SK-N-SH (cell line): ENCODE data around the gene LPIN1. TPM values are rescaled to one million over a fixed set of nuclear protein-coding genes. Genes with fewer than 3 reads are reported as not detected.

Experiments used
- CTCF ChIA-PET: fragments of 300-600, 350-600 bp; formaldehyde crosslinking; extraction: SDS; loops from one replicate; lab custom pipeline; 2021; lab: Yijun Ruan, JAX
- POLR2A ChIA-PET: fragments of 350-600 bp; sonication (Branson Sonifier 250); formaldehyde crosslinking; extraction: SDS; loops from one replicate; lab custom pipeline; 2020; ENCODE audit warnings: antibody characterized with exemption, inconsistent platforms; lab: Yijun Ruan, JAX
- DNase-seq: peaks from one replicate; pipeline ENCODE4 v3.0.0; 2012
- H2AFZ ChIP-seq: fragments of 200-600 bp; sonication (generic); 2 replicates; pipeline ENCODE4 v1.8.1; 2016; ENCODE audit warnings: antibody characterized with exemption, mild to moderate bottlenecking, low read depth
- H3F3A ChIP-seq: fragments of 200-600 bp; sonication (generic); replicated peaks from 2 replicates; pipeline ENCODE3; 2016; ENCODE audit warnings: antibody characterized with exemption, mild to moderate bottlenecking; ENCODE audit not compliant: insufficient read depth
- H3K27ac ChIP-seq, 2 experiments: fragments of 200-500 bp in 1 of 2; fragments of 200-600 bp in 1 of 2; sonication (Bioruptor generic) in 1 of 2; sonication (generic), shearing (Covaris generic) in 1 of 2; 2 replicates each; pipeline versions ENCODE4 v1.5.1 to v1.6.1; 2014 to 2016; ENCODE audit warnings: low read depth in 2 of 2, inconsistent platforms in 1 of 2, low read length in 1 of 2, mild to moderate bottlenecking in 1 of 2, mixed read lengths in 1 of 2
- H3K27me3 ChIP-seq: fragments of 200-600 bp; sonication (generic), shearing (Covaris generic); 2 replicates; pipeline ENCODE4 v1.6.1; 2016; ENCODE audit warnings: mixed run types; ENCODE audit not compliant: insufficient read depth
- H3K36me3 ChIP-seq, 2 experiments: fragments of 200-500 bp in 1 of 2; fragments of 200-600 bp in 1 of 2; sonication (Bioruptor generic) in 1 of 2; sonication (generic) in 1 of 2; replicated peaks in 1 of 2; 2 replicates each; pipeline versions ENCODE3 to v1.5.1; 2014 to 2016; ENCODE audit warnings: low read length in 1 of 2, mild to moderate bottlenecking in 1 of 2; ENCODE audit not compliant: insufficient read depth in 2 of 2, control insufficient read depth in 1 of 2
- H3K4me1 ChIP-seq, 2 experiments: fragments of 200-500 bp in 1 of 2; fragments of 200-600 bp in 1 of 2; sonication (Bioruptor generic) in 1 of 2; sonication (generic), shearing (Covaris generic) in 1 of 2; 2 replicates each; pipeline versions ENCODE4 v1.5.1 to v1.6.1; 2014 to 2016; ENCODE audit warnings: low read depth in 1 of 2, low read length in 1 of 2, mixed run types in 1 of 2; ENCODE audit not compliant: insufficient read depth in 2 of 2, control insufficient read depth in 1 of 2
- H3K4me2 ChIP-seq: fragments of 200-600 bp; sonication (generic), shearing (Covaris generic); 2 replicates; pipeline ENCODE4 v1.6.1; 2017; ENCODE audit warnings: mixed run types
- H3K4me3 ChIP-seq, 2 experiments: fragments of 200-500 bp in 1 of 2; fragments of 200-600 bp in 1 of 2; sonication (Bioruptor generic) in 1 of 2; sonication (generic), shearing (Covaris generic) in 1 of 2; 2 replicates each; pipeline versions ENCODE4 v1.5.1 to v1.8.1; 2014 to 2016; ENCODE audit warnings: low read depth in 2 of 2, inconsistent platforms in 1 of 2, low read length in 1 of 2, mild to moderate bottlenecking in 1 of 2, mixed read lengths in 1 of 2, moderate library complexity in 1 of 2
- H3K79me2 ChIP-seq: fragments of 200-600 bp; sonication (generic); 2 replicates; pipeline ENCODE4 v1.8.1; 2017; ENCODE audit warnings: mild to moderate bottlenecking; ENCODE audit not compliant: insufficient read depth
- H3K9ac ChIP-seq: fragments of 200-600 bp; sonication (generic); 2 replicates; pipeline ENCODE4 v1.6.1; 2017; ENCODE audit warnings: mixed run types
- H3K9me2 ChIP-seq: fragments of 200-600 bp; sonication (generic); 2 replicates; pipeline ENCODE4 v1.6.1; 2017; ENCODE audit warnings: mixed run types
- H3K9me3 ChIP-seq: fragments of 200-600 bp; sonication (generic); 2 replicates; pipeline ENCODE4 v1.6.1; 2017; ENCODE audit warnings: mixed run types, mild to moderate bottlenecking, moderate library complexity
- H4K20me1 ChIP-seq: fragments of 200-600 bp; sonication (generic); 2 replicates; pipeline ENCODE4 v1.6.1; 2017; ENCODE audit warnings: mild to moderate bottlenecking, mixed run types; ENCODE audit not compliant: insufficient read depth
- CHD2 ChIP-seq: fragments of 150-350 bp; IDR thresholded peaks from 2 replicates; pipeline ENCODE4 v1.6.1; 2018; ENCODE audit warnings: low read length; ENCODE audit not compliant: partially characterized antibody
- FOXJ3 ChIP-seq: sonication (generic); formaldehyde crosslinking; IDR thresholded peaks from 2 replicates; pipeline ENCODE4 v1.5.1; 2020; ENCODE audit warnings: mild to moderate bottlenecking, missing genetic modification reagents
- GATA2 ChIP-seq: sonication (generic); formaldehyde crosslinking; IDR thresholded peaks from 2 replicates; pipeline ENCODE4 v1.5.0; 2020; ENCODE audit warnings: mild to moderate bottlenecking, missing genetic modification reagents
- MEF2A ChIP-seq: IDR thresholded peaks from 2 replicates; pipeline ENCODE4 v1.4.0; 2012; ENCODE audit warnings: low read depth, borderline replicate concordance
- MXI1 ChIP-seq: IDR thresholded peaks from 2 replicates; pipeline ENCODE4 v1.6.1; 2012; ENCODE audit warnings: mild to moderate bottlenecking, low read depth, low read length, improper control_type of control experiment
- NRF1 ChIP-seq: IDR thresholded peaks from 2 replicates; pipeline ENCODE4 v1.6.1; 2012; ENCODE audit warnings: low read depth, mild to moderate bottlenecking, low read length
- POLR2AphosphoS5 ChIP-seq: IDR thresholded peaks from 2 replicates; pipeline ENCODE4 v1.6.1; 2012; ENCODE audit warnings: low read depth, low read length
- RFX5 ChIP-seq: IDR thresholded peaks from 2 replicates; pipeline ENCODE4 v1.6.1; 2012; ENCODE audit warnings: mild to moderate bottlenecking, improper control_type of control experiment, low read length
- RXRA ChIP-seq: IDR thresholded peaks from 2 replicates; pipeline ENCODE4 v1.4.0; 2012; ENCODE audit warnings: low read depth, mild to moderate bottlenecking, borderline replicate concordance
- TAF1 ChIP-seq: IDR thresholded peaks from 2 replicates; pipeline ENCODE4 v1.6.1; 2012; ENCODE audit warnings: low read depth, mild to moderate bottlenecking, low read length, moderate library complexity, borderline replicate concordance
- TEAD4 ChIP-seq: IDR thresholded peaks from 2 replicates; pipeline ENCODE4 v1.4.0; 2012; ENCODE audit warnings: mild to moderate bottlenecking, borderline replicate concordance; ENCODE audit not compliant: insufficient read depth
- YY1 ChIP-seq: IDR thresholded peaks from 2 replicates; pipeline ENCODE4 v1.4.0; 2012; ENCODE audit warnings: low read depth, mild to moderate bottlenecking
- WGBS: methylation state at CpG from one replicate; pipeline ENCODE4 v1.1.6; 2017; ENCODE audit warnings: low lambda C conversion rate; 5-methylcytosine and 5-hydroxymethylcytosine counted together
- polyA plus RNA-seq, 3 experiments: library from polyadenylated mRNA; depleted of rRNA; stranded (reverse); fragments of >200 nt; gene quantifications; 2 replicates each; pipeline ENCODE4 v1.2.3, GENCODE V29; 2012
- TF ChIP-seq, protein P1 (sequence below): fragments of 150-350 bp; IDR thresholded peaks from 2 replicates; pipeline ENCODE4 v1.6.1; 2017; ENCODE audit warnings: antibody characterized with exemption, low read length, low read depth, borderline replicate concordance
- TF ChIP-seq, protein P2 (sequence below): IDR thresholded peaks from 2 replicates; pipeline ENCODE4 v1.4.0; 2012; ENCODE audit warnings: low read depth, borderline replicate concordance
- TF ChIP-seq, protein P3 (sequence below): fragments of 150-350 bp; IDR thresholded peaks from 2 replicates; pipeline ENCODE4 v1.6.1; 2016; ENCODE audit warnings: mild to moderate bottlenecking, low read depth, low read length
- TF ChIP-seq, protein P4 (sequence below): IDR thresholded peaks from 2 replicates; pipeline ENCODE4 v1.4.0; 2012; ENCODE audit warnings: low read depth, borderline replicate concordance
- TF ChIP-seq, protein P5 (sequence below): IDR thresholded peaks from 2 replicates; pipeline ENCODE4; 2012

LPIN1 gene
- polyA plus RNA-seq, 1 of the 3 experiments (the other 2 are of a cell fraction): 22.1 TPM

DNA sequence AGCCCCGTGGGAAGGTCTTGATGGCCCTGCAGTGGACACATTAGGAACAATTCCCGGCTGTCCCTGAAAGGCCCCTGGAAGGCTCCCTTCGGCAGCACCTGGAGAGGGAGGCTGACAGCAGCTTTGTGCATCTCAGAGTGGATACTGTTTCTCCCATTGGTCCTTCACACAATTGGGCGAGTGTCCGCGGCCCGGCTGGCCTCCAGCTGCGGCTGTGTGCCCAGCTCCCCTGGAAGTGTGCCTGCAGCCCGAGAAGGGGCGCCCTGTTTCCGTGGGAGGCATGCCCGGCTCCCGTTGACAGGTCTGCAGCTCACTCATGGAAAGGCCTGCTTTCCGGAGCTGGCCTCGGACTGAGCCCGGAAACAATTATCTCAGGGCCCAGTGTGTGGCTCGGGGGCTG is 103.7 kb downstream of the LPIN1 start:
- Histone ChIP-seq H3K79me2 (no peaks in the 10 kb centered on the region), H3K36me3 (no peaks in the 10 kb centered on the region), H3K9me3 (no peaks in the 10 kb centered on the region), H3K9me2 (no peaks in the 10 kb centered on the region), H3F3A (no peaks in the 10 kb centered on the region), H4K20me1 (no peaks in the 10 kb centered on the region), H3K4me3 (no peak overlapping the region), H3K4me1 (no peaks in the 10 kb centered on the region), H3K27ac (no peak overlapping the region), H2AFZ (no peak overlapping the region), H3K9ac (no peak overlapping the region), H3K4me2 (no peak overlapping the region), H3K27me3 (no peaks in the 10 kb centered on the region)
- WGBS: 73% methylated on average over 15 of the region's 17 CpGs
- ChIA-PET CTCF (interaction anchor here (1.3 to 2.2 kb wide), 6 partner anchors 15 to 1157 kb away, joined by 4 to 9 read pairs (median 6); partner anchors contain the start of gene TRIB2), POLR2A (interaction anchor here (0.8 kb wide), 1 partner anchor 1157 kb away, joined by 3 read pairs; no protein-coding TSS in a partner anchor)
- DNase-seq: no peak
- TF ChIP-seq, protein P1, sequence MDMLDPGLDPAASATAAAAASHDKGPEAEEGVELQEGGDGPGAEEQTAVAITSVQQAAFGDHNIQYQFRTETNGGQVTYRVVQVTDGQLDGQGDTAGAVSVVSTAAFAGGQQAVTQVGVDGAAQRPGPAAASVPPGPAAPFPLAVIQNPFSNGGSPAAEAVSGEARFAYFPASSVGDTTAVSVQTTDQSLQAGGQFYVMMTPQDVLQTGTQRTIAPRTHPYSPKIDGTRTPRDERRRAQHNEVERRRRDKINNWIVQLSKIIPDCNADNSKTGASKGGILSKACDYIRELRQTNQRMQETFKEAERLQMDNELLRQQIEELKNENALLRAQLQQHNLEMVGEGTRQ: no peak
- no peak for TF ChIP-seq RXRA
- TF ChIP-seq CHD2: no peak
- TF ChIP-seq FOXJ3 (CRISPR knock-in tag): no peak
- TF ChIP-seq, protein P2, sequence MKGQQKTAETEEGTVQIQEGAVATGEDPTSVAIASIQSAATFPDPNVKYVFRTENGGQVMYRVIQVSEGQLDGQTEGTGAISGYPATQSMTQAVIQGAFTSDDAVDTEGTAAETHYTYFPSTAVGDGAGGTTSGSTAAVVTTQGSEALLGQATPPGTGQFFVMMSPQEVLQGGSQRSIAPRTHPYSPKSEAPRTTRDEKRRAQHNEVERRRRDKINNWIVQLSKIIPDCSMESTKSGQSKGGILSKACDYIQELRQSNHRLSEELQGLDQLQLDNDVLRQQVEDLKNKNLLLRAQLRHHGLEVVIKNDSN: no peak
- no peak for TF ChIP-seq MEF2A
- no peak for TF ChIP-seq TEAD4
- TF ChIP-seq YY1: no peak
- no peak for TF ChIP-seq POLR2AphosphoS5
- TF ChIP-seq, protein P3, sequence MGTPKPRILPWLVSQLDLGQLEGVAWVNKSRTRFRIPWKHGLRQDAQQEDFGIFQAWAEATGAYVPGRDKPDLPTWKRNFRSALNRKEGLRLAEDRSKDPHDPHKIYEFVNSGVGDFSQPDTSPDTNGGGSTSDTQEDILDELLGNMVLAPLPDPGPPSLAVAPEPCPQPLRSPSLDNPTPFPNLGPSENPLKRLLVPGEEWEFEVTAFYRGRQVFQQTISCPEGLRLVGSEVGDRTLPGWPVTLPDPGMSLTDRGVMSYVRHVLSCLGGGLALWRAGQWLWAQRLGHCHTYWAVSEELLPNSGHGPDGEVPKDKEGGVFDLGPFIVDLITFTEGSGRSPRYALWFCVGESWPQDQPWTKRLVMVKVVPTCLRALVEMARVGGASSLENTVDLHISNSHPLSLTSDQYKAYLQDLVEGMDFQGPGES: no peak
- no peak for TF ChIP-seq NRF1
- TF ChIP-seq, protein P4, sequence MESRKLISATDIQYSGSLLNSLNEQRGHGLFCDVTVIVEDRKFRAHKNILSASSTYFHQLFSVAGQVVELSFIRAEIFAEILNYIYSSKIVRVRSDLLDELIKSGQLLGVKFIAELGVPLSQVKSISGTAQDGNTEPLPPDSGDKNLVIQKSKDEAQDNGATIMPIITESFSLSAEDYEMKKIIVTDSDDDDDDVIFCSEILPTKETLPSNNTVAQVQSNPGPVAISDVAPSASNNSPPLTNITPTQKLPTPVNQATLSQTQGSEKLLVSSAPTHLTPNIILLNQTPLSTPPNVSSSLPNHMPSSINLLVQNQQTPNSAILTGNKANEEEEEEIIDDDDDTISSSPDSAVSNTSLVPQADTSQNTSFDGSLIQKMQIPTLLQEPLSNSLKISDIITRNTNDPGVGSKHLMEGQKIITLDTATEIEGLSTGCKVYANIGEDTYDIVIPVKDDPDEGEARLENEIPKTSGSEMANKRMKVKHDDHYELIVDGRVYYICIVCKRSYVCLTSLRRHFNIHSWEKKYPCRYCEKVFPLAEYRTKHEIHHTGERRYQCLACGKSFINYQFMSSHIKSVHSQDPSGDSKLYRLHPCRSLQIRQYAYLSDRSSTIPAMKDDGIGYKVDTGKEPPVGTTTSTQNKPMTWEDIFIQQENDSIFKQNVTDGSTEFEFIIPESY: no peak
- TF ChIP-seq, protein P5, sequence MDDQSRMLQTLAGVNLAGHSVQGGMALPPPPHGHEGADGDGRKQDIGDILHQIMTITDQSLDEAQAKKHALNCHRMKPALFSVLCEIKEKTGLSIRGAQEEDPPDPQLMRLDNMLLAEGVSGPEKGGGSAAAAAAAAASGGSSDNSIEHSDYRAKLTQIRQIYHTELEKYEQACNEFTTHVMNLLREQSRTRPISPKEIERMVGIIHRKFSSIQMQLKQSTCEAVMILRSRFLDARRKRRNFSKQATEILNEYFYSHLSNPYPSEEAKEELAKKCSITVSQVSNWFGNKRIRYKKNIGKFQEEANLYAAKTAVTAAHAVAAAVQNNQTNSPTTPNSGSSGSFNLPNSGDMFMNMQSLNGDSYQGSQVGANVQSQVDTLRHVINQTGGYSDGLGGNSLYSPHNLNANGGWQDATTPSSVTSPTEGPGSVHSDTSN: no peak
- no peak for TF ChIP-seq TAF1
- TF ChIP-seq MXI1: no peak
- TF ChIP-seq GATA2: no peak
- no peak for TF ChIP-seq RFX5
